HTR-8/SVneo (cell line): ENCODE results near the gene KIF5A.
"Not testable (repeated sequence)": the region's sequence is repeated elsewhere in the genome, so short reads cannot be mapped to it uniquely, and the experiment has no call there.

Experiments used
- DNase-seq: peaks from one replicate; pipeline ENCODE4 v3.0.0; 2011; ENCODE audit warnings: low spot score, mixed read lengths; ENCODE audit not compliant: insufficient read length
- FAIRE-seq: peaks from 2 replicates; lab custom pipeline; 2011; peaks lifted over from hg19 to GRCh38; lab: Jason Lieb, UNC

The KIF5A gene

DNA sequence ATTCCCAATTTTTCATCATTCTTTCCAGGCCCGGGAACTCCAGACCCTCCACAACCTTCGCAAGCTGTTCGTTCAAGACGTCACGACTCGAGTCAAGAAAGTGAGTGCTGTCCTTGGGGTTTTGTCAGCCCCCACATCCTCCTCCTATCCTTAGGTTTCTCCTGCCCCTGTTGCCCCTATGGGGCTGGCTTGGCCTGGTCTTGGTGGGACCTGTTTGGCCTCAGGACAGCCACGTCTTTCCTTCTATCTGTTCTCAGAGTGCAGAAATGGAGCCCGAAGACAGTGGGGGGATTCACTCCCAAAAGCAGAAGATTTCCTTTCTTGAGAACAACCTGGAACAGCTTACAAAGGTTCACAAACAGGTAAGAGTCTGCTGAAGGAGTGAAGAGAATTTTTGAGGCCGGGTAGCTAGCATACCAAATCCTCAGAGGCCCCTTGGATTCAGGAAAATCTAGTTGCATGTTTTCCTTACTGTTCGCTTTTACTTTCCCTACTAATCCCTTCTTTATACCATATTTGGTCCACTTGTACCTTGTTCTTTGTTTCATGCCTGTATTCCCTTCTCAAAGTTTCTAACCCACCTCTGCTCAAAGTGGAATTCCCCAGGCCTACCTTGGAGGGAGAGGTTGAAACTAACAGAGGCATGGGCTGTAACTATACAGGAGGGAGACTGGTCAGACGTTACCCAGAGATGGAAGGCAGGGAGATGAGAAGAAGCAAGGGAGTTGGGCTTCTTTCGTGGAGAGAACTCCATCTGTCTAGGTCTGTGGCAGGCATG is 28.3 kb downstream of the KIF5A start:
- FAIRE-seq = no peak

DNA sequence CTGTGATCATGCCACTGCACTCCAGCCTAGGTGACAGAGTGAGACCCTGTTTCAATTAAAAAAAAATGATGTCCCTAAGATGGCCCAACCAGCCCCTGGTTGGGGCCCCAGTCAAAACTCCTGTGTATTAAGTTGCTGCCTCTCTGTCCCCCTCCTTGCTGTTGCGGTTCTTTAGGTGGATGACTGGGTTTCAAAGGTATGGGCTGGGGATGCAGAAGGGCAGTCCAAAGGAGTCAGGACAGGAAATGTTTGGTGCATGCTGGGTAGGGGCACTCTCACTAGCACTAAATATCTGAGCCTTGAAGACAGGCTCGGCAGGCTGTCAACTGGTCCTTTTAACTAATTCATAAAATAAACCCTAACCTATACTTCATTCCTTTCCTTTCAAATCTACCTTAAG is 29.2 kb downstream of the KIF5A start:
- DNase-seq = no peak
- no peak for FAIRE-seq

More for the DNA sequence above, 28.3 kb downstream of the KIF5A start:
- no peak for DNase-seq

DNA sequence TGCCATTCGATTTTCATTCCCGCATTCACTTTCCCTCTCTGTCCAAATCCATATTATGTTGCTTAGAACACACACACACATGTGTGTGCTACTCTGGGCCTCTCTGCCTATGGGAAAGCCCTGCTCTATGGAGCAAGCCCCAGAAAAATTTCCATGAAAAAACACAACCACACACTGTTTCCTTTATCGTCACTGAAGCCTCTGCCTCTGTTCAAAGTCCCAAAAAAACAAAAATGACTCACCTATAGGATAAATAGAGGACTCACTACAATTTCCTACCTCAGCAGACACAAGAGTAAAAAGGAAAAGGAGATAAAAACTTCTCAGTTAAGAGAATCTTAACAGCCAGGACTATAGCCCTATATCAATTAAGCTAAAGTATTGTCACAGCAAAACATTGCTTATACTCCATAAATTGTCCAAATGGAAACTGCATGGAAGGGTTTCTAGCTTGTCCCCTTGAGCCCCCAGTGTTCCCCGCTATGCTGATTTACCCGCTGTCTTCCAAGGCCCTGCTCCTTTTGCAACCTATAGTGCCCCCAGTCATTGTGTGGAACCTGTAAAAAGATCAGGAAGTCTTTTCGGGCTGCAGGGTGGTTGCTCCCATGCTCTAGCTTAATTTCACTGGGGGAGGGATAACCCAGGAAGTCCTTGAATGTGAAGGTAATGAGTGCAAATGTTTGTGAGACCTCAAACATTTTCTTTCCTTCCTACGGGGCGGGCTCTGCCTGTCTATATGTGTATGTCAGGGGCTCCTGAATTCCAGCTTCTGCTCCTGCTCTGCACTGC is 30.0 kb downstream of the KIF5A start:
- no peak for FAIRE-seq
- no peak for DNase-seq

DNA sequence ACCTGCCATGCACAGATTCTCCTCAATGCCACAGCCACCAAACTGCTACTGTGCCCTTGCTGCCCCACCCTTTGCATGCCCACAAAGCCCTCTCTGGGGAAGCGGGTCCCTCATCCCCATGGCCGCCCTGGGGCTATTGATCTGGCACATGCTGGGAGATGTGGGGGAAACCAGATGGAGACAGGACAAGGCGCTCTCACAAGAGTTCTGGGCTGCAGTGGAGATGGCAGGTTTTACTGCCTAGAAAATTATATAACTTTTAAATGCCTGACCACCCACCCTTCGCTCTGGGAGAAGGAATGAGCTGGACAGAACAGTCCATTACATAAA is 30.6 kb downstream of the KIF5A start:
- no peak for FAIRE-seq
- no peak for DNase-seq

DNA sequence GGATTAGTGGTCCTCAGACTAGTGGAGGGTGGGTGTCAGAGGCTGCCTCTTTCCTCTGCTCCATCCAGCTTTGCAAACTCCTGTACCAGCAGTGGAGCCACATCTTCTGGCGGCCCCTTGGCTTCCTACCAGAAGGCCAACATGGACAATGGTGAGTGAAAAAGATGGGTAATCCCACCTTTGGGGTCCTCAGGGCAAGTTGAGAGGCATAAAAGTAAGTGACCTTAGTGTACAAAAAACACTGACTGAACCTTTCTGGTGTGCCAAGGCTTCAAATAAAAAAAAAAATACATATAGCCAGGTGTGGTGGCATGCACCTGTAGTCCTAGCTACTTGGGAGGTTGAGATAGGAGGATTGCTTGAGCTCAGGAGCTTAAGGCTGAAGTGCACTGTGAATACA is 32.0 kb downstream of the KIF5A start:
- no peak for FAIRE-seq
- no peak for DNase-seq

DNA sequence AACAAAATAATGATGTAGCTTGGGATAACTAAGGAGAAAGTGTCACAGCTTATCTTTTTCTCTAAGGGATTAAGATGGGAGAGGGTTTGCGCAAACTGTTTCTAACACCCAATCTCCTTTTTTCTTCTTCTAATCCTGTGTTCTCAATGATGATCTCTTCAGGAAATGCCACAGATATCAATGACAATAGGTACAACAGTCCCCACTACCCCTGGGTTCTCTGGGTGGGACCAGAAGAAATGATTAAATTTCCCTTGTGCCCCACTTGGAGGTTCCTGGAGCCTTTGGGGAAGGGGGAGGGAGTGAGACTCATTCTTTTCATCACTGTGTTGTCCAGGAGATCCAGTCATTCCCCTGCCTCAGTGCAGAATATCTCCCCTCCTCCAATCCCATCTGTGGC is 32.6 kb downstream of the KIF5A start:
- DNase-seq = no peak
- FAIRE-seq = no peak

DNA sequence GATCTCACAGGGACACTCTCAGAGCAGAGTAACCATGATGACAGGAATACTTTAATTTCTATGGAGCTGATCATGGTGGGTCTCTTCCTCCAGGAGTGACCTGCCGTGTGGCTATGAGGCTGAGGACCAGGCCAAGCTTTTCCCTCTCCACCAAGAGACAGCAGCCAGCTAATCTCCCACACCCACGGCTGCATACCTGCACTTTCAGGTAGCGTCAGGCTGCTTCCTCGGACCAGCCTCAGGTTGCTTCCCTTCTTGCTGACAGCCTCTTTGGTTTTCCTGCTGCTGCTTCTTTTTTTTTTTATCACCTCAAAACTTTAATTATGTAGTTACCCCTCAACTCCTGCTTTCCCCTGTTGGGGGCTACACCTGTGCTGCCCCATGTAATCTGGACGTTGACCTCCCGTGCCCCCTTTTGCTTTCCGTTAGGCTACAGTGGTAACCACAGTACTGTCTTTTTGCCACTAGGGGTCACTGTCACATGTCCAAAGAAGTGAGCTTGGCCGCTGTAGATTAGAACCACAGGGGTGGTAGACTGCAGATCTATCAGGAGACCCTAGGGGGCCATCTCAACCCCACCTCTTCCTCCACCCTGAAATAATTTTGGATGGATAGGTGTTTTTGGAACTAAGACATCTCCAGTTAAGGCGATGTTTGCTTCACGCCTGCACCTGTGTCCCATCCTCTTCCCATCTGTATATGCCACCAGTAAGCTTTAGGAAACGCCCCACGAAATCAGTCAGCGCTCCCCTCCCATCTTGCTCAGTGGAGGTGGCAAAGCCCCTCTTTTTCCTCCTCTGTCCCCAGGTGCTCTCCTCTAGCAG is 33.4 kb downstream of the KIF5A start:
- DNase-seq (peak; percentile 93), FAIRE-seq (no peak)

DNA sequence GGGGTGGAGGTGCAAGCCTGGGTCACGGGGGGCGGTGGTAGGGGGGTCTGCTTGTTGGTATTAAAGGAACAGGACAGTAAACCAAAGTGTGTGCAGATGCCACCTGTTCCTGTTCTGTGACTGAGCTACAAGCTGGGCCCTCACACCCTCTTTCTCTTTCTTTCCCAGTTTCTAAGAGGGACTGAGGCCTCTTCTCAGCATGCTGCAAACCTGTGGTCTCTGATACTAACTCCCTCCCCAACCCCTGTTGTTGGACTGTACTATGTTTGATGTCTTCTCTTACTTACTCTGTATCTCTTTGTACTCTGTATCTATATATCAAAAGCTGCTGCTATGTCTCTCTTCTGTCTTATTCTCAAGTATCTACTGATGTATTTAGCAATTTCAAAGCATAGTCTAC is 34.2 kb downstream of the KIF5A start:
- no peak for FAIRE-seq
- no peak for DNase-seq

DNA sequence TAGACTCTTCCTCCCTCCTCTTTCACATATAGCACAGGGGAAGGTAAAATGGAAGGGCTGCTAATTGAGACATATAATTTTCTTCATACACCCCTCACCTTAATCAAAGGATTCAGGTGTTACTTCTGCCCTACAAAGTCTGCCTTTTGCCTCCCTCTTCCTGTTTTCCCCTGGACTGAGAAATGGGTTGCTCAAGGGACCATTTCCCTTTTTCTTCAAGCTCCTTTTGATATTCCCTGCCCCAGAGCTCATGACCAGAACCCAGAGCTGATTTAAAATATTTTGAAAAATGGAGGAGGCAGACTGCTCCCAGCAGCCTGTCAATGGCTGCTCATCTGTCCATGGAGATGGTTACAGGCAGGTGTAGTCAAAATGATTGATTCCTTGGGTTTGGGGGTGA is 34.8 kb downstream of the KIF5A start:
- DNase-seq (no peak), FAIRE-seq (no peak)

DNA sequence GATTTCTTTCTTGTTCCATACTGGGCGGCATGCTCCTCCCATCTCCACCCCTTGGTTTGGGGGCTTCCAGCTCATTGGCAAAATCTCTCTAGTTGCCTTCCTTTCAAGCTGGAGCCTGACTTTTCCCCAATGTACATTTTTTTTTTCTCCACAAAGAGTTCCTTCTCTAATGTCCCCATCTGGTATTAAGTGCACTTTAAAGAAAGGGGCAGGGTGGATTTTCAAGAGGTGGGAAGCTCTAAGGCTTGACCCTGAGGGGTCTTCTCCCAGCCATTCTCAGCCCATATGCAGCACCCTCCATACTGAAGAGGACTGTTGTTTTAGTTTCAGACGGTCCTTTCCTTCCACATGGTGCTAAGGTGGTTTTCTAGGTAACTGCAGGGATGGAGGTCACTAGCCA is 35.3 kb downstream of the KIF5A start:
- DNase-seq = no peak
- FAIRE-seq = no peak

DNA sequence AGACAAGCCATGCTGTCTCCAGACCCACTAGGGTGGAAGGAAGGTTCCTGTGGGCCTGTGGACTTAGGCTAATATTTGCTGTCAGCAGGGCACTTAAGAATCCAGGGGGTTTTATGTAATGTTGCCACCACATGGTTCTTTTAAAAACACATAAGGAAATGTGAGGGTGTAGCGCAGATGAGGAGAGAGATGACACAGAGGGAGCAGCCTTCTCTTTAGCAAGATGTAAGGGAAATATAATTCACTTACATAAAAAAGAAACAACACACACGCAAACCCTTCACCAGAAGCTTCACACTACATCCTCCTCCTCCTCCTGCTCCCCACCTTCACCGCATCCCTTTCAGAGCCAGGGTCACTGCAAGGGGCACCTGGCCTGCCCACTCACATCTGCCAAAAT is 36.3 kb downstream of the KIF5A start:
- DNase-seq (no peak), FAIRE-seq (no peak)

DNA sequence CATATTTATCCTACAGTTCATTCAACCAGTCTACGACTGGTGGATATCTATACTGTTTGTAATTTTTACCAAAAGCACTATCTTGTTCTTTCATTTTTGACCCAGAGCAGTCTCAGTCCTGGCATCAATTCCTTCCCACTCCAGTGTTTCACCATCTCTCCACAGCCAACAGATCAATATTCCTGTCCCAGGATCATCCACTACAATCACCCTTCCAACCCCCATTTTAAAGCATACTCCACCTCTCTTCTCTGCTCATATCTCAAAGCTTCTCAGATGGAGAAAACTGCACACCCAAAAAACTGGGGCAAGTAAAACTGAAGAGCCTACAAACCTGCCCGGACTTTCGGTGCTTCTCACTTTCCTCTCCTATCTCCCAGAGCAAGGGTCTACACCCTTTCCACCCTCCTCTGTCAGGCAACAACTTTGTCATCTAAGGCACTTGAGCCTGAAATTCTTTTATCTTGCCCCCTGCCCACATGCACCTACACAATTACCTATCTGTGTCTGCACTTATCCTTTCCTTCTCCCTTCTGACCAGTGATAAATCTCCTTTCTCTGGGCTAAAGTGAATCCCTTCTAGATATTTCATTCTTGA is 37.1 kb downstream of the KIF5A start:
- FAIRE-seq (no peak), DNase-seq (no peak)

DNA sequence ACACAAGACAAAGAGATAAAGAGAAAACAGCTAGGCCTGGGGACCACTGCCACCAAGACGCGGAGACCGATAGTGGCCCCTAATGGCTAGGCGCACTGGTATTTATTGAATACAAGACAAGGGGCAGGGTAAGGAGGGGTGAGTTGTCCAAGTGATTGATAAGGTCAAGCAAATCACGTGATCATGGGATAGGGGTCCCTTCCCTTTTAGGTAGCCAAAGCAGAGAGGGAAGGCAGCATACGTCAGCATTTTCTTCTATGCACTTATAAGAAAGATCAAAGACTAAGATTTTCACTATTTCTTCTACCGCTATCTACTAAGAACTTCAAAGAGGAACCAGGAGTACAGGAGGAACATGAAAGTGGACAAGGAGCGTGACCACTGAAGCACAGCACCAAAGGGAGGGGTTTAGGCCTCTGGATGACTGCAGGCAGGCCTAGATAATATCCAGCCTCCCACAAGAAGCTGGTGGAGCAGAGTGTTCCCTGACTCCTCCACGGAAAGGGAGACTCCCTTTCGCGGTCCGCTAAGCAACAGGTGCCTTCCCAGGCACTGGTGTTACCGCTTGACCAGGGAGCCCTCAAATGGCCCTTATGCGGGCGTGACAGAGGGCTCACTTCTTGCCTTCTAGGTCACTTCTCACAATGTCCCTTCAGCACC is 39.2 kb downstream of the KIF5A start:
- DNase-seq, FAIRE-seq: not testable (repeated sequence)

DNA sequence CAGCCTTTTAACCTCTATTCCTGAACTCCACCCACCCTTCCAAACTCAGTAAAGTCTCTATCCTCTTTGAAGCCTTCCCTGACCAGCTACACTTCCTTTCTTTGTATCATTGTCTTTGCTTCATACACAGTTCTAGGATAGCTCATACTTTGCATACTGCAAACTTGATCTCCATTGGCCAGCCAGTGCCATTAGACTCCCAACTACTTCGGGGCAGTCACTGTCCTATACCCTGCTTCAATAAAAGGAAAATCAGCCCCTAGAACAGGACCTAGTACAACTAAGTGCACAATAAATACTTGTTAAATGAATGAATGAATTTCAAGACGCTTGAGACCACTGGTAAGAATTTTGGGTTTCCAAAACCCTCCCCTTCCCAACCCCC is 40.6 kb downstream of the KIF5A start:
- FAIRE-seq (no peak), DNase-seq (no peak)

DNA sequence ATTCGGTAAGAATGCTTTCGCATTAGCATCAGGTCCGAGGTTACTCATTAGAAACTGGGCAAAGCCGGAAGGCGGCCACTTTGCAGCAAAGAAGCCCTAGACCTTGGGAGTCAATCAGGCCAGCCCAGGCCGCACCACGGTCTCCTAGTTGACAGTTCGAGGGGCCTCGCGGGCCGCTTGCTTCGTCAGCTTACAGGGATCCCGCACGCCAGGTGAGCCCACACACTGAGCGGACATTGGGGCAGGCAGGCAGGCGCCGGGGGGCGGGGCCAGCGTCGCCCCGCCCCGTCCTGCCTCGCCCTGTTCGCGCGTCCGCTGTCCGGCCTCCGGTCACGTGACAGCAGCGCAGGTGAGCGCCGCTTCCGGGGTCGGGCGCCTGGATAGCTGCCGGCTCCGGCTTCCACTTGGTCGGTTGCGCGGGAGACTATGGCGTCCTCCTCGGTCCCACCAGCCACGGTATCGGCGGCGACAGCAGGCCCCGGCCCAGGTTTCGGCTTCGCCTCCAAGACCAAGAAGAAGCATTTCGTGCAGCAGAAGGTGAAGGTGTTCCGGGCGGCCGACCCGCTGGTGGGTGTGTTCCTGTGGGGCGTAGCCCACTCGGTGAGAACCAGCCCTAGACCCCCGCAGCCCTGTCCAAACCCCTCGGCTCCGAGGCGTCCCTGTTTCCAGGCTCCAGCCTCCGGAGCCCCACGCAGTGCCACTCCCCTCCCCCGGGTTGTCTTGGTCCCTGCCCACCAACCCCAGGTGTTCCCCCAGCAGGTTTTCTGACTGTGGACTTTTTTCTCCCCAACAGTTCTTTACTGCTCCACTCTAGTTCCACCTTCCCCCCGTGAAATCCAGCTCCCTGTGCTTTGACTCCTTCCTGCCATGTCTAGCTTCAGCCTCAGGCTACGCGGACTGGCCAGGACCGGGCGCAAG is 41.3 kb downstream of the KIF5A start, which contains the start of gene PIP4K2C:
Gene PIP4K2C (plus strand): TSS at position 329 of the 918 bp plus-strand sequence. CDS start 98 bp downstream, at position 427.
- DNase-seq = peak; percentile 92
- FAIRE-seq = peak; percentile 76

DNA sequence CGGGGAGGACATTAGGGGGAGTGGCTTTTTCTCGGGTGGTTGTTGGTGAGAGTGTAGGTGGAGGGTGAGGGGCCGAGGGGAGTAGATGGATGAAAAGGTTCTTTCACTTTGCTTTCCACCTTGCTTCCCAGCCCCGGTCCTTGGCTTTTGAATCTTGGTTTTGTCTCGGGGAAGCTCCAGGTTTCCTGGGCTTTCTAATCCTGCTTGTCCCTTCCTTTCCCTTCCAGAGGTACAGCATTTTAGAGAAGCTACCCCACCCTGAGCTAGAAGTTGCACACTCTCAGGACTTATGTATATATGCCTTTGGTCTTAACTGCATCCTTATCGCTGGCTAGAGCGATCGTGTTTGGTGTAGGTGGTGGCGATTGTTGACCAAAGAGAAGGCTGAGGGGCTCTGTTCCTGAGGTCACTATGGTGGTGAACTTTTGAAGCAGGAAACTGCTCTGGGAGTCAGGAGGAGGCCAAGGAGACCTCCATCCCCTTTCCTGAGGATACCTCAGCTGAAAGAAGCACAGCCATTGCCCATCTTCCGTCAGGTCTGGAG is 42.0 kb downstream of the KIF5A start:
- DNase-seq = no peak
- FAIRE-seq = no peak

DNA sequence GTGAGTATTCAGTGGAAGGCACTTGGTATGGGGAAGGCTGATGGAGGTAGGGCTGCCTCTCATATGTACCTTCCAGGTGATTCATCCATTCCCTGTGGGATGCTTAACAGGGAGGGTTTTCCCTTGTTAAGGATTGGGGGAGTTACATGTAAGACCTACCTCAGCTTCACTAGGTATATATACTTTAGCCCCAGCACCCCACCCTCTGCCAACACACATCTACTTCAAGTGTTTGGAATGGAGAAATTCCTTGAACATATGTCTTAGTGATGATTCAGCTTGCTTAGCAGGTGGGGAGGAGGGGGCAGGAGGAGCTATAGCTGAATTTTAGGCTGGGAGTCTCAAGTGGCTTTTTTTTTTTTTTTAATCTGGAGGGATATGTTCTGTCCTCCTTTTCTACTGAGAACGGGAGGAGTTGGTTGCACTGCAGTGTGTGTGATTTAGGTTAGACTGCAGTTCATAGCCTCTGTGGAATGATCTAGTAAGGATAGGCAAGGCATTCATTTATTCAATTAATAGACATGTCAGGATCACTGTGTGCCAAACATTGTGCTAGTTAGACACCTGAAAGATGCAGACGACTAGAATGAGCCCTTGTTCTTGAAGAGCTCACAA is 42.8 kb downstream of the KIF5A start:
- DNase-seq (no peak), FAIRE-seq (no peak)

DNA sequence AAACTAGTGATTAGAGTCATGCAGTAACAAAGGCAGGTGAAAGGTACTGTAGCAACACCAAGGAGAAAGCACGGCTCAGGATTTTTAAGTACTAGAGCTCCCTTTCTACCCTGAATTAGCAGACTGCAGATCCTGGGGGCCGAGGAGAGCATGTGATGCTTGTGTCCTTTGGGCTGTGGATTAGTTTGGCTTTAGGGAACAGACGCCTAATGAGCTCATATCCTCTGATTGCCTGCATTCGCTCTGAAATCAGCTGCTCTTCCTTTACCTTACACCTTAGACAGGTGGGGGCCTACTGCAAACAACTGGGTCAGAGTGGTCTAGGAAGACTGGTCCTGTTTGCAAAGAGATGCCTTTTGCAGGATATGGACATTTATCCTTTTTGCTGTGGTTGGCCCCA is 43.3 kb downstream of the KIF5A start:
- FAIRE-seq (no peak), DNase-seq (no peak)
